Skeletal muscle satellite cell (primary cell): ENCODE results near the gene NMU. TPM values are rescaled to one million over a fixed set of nuclear protein-coding genes. Genes with fewer than 3 reads are reported as not detected.
"Not testable (repeated sequence)": the region's sequence is repeated elsewhere in the genome, so short reads cannot be mapped to it uniquely, and the experiment has no call there.

Source experiments
- H3K27me3 ChIP-seq: 2 replicates; pipeline ENCODE4 v1.7.0; 2013; ENCODE audit warnings: low read length; ENCODE audit not compliant: control insufficient read depth, insufficient read depth
- H3K36me3 ChIP-seq: 2 replicates; pipeline ENCODE4 v1.7.0; 2013; ENCODE audit warnings: mild to moderate bottlenecking, control low read depth, low read length; ENCODE audit not compliant: insufficient read depth
- H3K4me1 ChIP-seq: 2 replicates; pipeline ENCODE4 v1.7.0; 2013; ENCODE audit warnings: low read length; ENCODE audit not compliant: control insufficient read depth, insufficient read depth
- H3K4me2 ChIP-seq: 2 replicates; pipeline ENCODE4 v1.7.0; 2013; ENCODE audit warnings: mild to moderate bottlenecking, low read length
- H3K4me3 ChIP-seq: 2 replicates; pipeline ENCODE4 v1.7.0; 2013; ENCODE audit warnings: low read length
- H3K9ac ChIP-seq: 2 replicates; pipeline ENCODE4 v1.7.0; 2013; ENCODE audit warnings: mild to moderate bottlenecking, low read depth, low read length, moderate library complexity
- H3K9me3 ChIP-seq: replicated peaks from 2 replicates; pipeline ENCODE4 v1.7.0; 2013; ENCODE audit warnings: mild to moderate bottlenecking, control low read depth, low read length
- total RNA-seq: library from RNA; depleted of rRNA; stranded (reverse); fragments of >200 nt; gene quantifications from 2 replicates; pipeline ENCODE4 v1.2.3, GENCODE V29; 2012; rRNA removed

The NMU gene, protein sequence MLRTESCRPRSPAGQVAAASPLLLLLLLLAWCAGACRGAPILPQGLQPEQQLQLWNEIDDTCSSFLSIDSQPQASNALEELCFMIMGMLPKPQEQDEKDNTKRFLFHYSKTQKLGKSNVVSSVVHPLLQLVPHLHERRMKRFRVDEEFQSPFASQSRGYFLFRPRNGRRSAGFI
- total RNA-seq: not detected in 2 replicates

DNA sequence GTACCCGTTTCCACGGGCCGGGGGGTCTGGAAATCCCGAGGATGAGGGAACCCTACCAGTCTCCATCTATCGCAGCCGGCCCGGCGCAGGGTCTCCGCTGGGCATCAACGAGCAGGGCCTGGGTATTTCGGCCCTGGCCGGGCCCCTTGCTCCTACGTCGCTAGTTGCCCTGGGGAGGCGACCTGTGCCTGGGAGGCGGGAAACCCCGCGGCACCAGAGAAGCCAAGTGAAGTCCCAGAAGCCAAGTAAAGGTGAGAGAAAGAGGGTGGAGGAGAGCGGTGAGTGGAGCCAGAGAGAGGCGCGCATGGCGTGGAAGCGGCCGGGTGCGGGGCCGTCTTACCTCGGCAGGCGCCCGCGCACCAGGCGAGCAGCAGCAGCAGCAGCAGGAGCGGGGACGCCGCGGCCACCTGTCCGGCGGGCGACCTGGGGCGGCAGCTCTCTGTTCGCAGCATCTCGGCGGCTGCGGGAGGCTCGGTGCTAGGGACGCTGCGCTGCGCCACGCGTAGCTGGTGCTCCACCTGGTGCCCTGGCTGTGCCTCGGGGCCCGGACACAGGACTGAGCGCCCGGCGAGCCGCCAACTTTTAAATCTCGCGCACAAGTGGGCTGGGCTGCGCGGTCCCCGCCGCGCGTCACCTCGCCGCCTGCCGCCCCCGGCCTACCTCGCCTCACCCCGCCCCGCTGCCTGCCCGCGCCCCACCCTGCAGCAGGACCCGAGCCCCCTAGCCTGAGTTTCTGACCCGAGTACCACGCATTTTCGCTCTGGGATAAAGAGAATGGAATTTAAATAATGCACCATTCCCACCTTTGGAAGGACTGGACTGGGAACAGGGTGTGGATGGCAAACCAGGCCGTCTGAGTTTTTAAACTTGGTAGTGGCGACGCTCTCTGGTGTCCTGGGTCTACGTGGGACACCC, at the start of gene NMU:
Gene NMU, minus strand, starts transcription at position 558 of the 915 bp plus-strand sequence. Its CDS starts 106 bp downstream, at position 452.
- Histone ChIP-seq H3K4me2 (peak within 1 kb of the TSS; percentile 78), H3K36me3 (no peaks in the 10 kb centered on the region), H3K27me3 (peaks cover 48% of the 10 kb centered on the region), H3K4me3 (peak within 1 kb of the TSS; percentile 62), H3K9ac (no peak within 1 kb of the TSS), H3K9me3 (no peaks in the 10 kb centered on the region), H3K4me1 (peaks cover 7% of the 10 kb centered on the region)

DNA sequence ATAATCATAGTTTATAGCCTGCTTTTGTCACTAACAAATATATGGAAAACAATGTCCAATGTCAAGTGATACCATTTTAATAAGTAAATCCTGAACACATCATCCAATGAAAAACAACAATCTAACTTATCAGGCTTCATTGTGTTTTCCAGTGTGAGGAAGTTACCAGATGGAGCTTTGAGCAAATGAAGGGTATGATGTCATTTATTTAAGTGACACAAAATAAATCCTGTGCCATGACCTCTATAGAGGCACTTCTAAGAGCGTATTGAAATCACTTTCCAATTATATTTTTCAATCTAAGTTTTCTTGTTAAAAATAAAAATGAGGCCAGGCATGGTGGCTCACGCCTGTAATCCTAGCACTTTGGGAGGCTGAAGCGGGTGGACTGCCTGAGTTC, 48.2 kb upstream of the NMU start:
- Histone ChIP-seq H3K4me1 (no peaks in the 10 kb centered on the region), H3K9me3 (no peaks in the 10 kb centered on the region), H3K4me3 (no peak overlapping the region), H3K36me3 (no peaks in the 10 kb centered on the region), H3K4me2 (no peak overlapping the region), H3K9ac (no peak overlapping the region), H3K27me3 (peaks cover 5% of the 10 kb centered on the region)

DNA sequence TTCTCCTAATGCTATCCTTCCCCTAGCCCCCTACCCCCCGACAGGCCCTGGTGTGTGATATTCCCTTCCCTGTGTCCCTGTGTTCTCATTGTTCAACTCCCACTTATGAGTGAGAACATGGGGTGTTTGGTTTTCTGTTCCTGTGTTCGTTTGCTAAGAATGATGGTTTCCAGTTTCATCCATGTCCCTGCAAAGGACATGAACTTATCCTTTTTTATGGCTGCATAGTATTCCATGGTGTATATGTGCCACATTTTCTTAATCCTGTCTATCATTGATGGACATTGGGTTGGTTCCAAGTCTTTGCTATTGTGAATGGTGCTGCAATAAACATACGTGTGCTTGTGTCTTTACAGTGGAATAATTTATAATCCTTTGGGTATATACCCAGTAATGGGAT, 46.7 kb upstream of the NMU start:
- H3K36me3 ChIP-seq, H3K4me2 ChIP-seq, H3K9me3 ChIP-seq, H3K27me3 ChIP-seq, H3K4me1 ChIP-seq, H3K4me3 ChIP-seq, H3K9ac ChIP-seq: not testable (repeated sequence)

DNA sequence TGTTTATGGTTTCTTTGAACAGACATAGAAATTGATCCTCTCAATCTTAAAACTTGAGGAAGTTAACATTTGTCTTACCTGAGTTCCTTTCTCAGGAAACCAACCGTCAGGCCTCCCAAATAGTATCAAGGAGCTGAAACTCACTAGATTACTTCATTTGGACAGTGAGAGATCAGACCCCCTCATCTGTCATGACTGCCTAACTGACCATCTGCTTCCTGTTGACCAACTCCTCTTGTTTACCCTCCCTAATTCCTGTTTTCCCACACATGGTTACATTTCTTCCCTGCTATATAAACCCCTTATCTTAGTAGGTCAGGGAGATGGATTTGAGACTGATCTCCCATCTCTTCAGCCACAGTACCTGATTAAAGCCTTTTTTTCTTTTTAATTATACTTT, 46.2 kb upstream of the NMU start:
- Histone ChIP-seq H3K4me2 (no peak overlapping the region), H3K27me3 (peaks cover 5% of the 10 kb centered on the region), H3K36me3 (no peaks in the 10 kb centered on the region), H3K9ac (no peak overlapping the region), H3K9me3 (no peaks in the 10 kb centered on the region), H3K4me1 (no peaks in the 10 kb centered on the region), H3K4me3 (no peak overlapping the region)

DNA sequence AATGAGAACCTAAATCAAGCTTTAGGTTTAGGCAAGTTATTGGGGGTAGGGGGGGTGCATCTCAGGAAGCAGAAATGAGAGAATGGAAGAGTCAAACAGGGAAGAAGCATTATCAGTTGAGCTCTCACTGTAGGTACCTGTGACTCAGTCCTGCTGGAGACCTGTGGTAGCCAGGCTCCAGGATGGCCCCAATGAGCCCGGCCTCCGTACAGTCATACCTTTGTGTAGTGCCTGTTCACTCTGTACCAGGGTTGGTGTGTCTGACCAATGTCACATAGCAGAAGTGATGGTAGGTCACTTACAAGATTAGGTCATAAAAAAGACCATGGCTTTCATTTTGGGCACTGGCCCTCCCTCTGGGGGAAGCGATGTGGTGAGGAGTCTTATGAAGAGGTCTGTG, 45.3 kb upstream of the NMU start:
- H3K36me3 ChIP-seq: no peaks in the 10 kb centered on the region
- H3K4me1 ChIP-seq: no peaks in the 10 kb centered on the region
- no peaks in the 10 kb centered on the region for H3K9me3 ChIP-seq
- no peak overlapping the region for H3K4me2 ChIP-seq
- peaks cover 5% of the 10 kb centered on the region for H3K27me3 ChIP-seq
- H3K9ac ChIP-seq: no peak overlapping the region
- H3K4me3 ChIP-seq: no peak overlapping the region

DNA sequence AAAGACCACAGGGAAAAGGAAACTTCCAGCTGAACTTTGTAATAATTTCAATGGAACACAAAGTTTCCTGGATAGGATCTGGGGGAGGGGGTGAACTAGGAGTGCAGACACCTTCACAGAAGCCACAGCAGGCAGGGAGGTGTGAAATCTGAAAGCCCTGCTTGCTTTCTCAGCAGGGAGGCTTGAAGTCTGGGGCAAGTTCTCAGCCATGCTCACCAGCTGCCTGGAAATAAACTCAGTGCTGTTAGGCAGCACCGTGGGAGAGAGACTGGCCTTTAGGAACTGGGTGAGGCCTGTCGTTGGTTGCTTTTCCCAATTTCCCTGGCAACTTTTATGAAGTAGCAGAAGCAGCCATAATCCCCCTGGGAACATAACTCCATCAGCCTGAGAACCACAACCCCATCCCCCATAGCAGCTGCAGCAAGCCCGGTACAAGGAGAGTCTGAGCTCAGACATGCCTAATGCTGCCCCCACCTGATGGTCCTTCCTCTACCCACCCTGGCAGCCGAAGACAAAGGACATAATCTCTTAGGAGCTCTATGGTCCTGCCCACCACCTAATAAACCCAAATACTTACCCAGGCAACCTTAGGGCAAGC, 39.2 kb upstream of the NMU start:
- Histone ChIP-seq H3K9me3 (no peaks in the 10 kb centered on the region), H3K4me2 (no peak overlapping the region), H3K36me3 (no peaks in the 10 kb centered on the region), H3K4me1 (no peaks in the 10 kb centered on the region), H3K27me3 (peaks cover 14% of the 10 kb centered on the region), H3K9ac (no peak overlapping the region), H3K4me3 (no peak overlapping the region)

DNA sequence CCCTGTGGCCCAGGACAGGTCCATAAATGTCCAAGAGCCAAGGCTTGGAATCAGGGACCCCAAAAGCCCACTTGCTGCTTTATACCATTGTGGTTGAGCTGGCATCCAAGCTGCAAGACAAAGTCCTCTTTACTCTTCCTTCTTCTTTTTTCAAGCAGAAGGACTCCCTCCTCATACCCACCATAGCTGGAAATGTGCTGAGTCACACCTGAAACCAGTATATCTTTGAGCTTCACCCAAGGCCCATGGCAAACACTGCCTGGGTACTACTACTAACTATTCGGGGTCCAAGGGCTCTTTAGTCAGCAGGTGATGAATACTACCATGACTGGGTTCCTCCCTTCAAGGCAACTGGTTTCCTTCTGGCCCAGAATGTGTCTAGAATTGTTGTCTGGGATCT, 37.3 kb upstream of the NMU start:
- Histone ChIP-seq H3K27me3 (peaks cover 18% of the 10 kb centered on the region), H3K4me1 (no peaks in the 10 kb centered on the region), H3K9ac (no peak overlapping the region), H3K4me3 (no peak overlapping the region), H3K9me3 (no peaks in the 10 kb centered on the region), H3K4me2 (no peak overlapping the region), H3K36me3 (no peaks in the 10 kb centered on the region)

DNA sequence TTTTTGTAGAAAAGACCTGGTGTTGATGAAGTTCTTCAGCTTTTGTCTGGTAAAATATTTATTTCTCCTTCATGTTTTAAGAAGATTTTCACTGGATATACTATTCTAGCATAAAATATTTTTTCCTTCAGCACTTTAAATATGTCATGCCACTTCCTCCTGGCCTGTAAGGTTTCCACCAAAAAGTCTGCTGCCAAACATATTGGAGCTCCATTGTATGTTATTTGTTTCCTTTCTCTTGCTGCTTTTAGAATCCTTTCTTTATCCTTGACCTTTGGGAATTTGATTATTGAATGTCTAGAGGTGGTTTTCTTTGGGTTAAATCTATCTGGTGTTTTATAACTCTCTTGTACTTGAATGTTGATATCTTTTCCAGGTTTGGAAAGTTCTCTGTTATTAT, 35.6 kb upstream of the NMU start:
- Histone ChIP-seq H3K27me3 (peaks cover 20% of the 10 kb centered on the region), H3K9ac (no peak overlapping the region), H3K4me1 (no peaks in the 10 kb centered on the region), H3K4me3 (no peak overlapping the region), H3K4me2 (no peak overlapping the region), H3K9me3 (no peaks in the 10 kb centered on the region), H3K36me3 (no peaks in the 10 kb centered on the region)

DNA sequence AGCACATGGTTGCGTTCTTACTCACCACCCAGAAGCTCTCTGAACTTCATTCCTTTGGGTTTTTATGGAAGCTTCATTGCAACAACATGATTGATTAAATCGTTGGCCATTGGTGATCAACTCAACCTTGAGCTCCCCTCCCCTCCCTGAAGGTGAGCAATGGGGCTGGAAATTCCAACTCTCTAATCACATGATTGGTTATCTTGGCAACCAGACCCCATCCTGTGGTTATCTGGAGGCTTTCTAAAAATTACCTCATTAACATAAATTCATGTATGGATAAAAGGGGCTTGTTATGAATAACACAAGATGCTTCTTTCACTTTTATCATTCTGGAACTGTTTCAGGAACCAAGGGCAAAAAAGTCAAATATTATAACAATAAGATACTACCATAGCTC, 34.6 kb upstream of the NMU start:
- H3K9me3 ChIP-seq: no peaks in the 10 kb centered on the region
- H3K27me3 ChIP-seq: peaks cover 22% of the 10 kb centered on the region
- H3K36me3 ChIP-seq: no peaks in the 10 kb centered on the region
- no peak overlapping the region for H3K9ac ChIP-seq
- H3K4me1 ChIP-seq: no peaks in the 10 kb centered on the region
- H3K4me3 ChIP-seq: no peak overlapping the region
- H3K4me2 ChIP-seq: no peak overlapping the region

DNA sequence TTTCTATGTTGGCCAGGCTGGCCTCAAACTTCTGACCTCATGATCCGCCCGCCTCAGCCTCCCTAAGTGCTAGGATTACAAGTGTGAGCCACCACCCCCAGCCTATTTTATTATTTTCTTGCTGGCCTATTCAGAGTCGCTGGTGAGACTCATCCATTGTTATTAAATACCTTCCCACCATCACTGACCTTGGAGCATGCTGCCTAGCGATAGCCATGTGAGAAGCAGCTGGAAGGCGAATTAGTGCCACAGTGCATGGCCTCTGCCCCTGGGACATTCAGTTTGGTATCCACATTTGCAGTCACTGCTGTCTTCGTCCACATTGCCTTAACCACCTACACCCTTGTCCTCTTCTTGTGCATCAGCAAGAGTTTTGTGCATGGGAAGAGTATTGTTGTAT, 32.4 kb upstream of the NMU start:
- no peak overlapping the region for H3K9ac ChIP-seq
- no peaks in the 10 kb centered on the region for H3K36me3 ChIP-seq
- no peaks in the 10 kb centered on the region for H3K9me3 ChIP-seq
- no peaks in the 10 kb centered on the region for H3K4me1 ChIP-seq
- H3K27me3 ChIP-seq: peaks cover 23% of the 10 kb centered on the region
- H3K4me3 ChIP-seq: no peak overlapping the region
- H3K4me2 ChIP-seq: no peak overlapping the region

DNA sequence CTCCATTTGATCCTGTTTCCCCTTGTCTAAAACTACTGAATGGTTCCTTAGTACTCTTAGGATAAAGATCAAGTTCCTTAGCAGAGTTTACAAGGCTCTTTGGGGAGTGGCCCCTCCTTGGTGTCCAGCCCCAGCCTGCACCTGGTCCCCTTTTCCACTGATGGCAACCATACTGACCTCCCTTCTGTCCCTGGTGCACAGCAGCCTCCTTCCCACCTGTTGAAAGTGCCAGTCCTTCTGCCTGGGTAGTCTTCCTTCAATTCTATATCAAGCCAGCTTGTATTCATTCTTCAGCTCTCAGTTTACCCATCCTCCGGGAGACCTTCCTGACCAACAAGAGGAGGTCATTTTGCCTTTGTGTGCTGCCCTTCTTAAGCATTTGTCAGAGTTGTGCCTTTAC, 30.4 kb upstream of the NMU start:
- Histone ChIP-seq H3K4me3 (no peak overlapping the region), H3K27me3 (peaks cover 26% of the 10 kb centered on the region), H3K4me1 (no peaks in the 10 kb centered on the region), H3K36me3 (no peaks in the 10 kb centered on the region), H3K4me2 (no peak overlapping the region), H3K9ac (no peak overlapping the region), H3K9me3 (no peaks in the 10 kb centered on the region)
